SK-N-SH treated with all-trans-retinoic acid at 6 μM for 48 hours (cell line): ENCODE measurements around the gene SFXN2.

ENCODE experiments used
- ATAC-seq: fragments of 200-7000 bp; cut with Tn5 transposase; 3 replicates; pipeline ENCODE4 v1.9.1; 2020; ENCODE audit warnings: mild to moderate bottlenecking, moderate library complexity
- ARNTL ChIP-seq: fragments of 450-650 bp; formaldehyde crosslinking; IDR thresholded peaks from 2 replicates; pipeline ENCODE4 v1.5.0; 2020; ENCODE audit warnings: low read depth, mild to moderate bottlenecking, moderate library complexity, borderline replicate concordance
- BACH2 ChIP-seq: fragments of 250-450 bp; sonication (Bioruptor Pico); IDR thresholded peaks from 2 replicates; pipeline ENCODE4 v1.9.0; 2021; ENCODE audit warnings: mild to moderate bottlenecking, borderline replicate concordance
- CSDC2 ChIP-seq: fragments of 250-450 bp; sonication (Bioruptor Pico); IDR thresholded peaks from 2 replicates; pipeline ENCODE4 v1.5.0; 2020; ENCODE audit warnings: mild to moderate bottlenecking, moderate library complexity
- CSRNP3 ChIP-seq: fragments of 250-450 bp; sonication (Bioruptor Pico); IDR thresholded peaks from 2 replicates; pipeline ENCODE4 v1.5.1; 2021; ENCODE audit warnings: mild to moderate bottlenecking, moderate library complexity
- ESRRG ChIP-seq: fragments of 250-450 bp; sonication (Bioruptor Pico); IDR thresholded peaks from 2 replicates; pipeline ENCODE4 v1.6.1; 2021; ENCODE audit warnings: mild to moderate bottlenecking
- GLIS3 ChIP-seq: fragments of 250-450 bp; sonication (Bioruptor Pico); IDR thresholded peaks from 2 replicates; pipeline ENCODE4 v1.5.0; 2020; ENCODE audit warnings: mild to moderate bottlenecking, moderate library complexity
- ISL1 ChIP-seq: fragments of 250-450 bp; sonication (Bioruptor Pico); IDR thresholded peaks from 2 replicates; pipeline ENCODE4 v2.1.2; 2022; ENCODE audit warnings: mild to moderate bottlenecking, moderate library complexity
- OSR1 ChIP-seq: fragments of 250-450 bp; sonication (Bioruptor Pico); IDR thresholded peaks from 2 replicates; pipeline ENCODE4 v1.8.0; 2022; ENCODE audit warnings: moderate library complexity, mild to moderate bottlenecking, inconsistent platforms
- PATZ1 ChIP-seq: fragments of 250-450 bp; sonication (Bioruptor Pico); IDR thresholded peaks from 2 replicates; pipeline ENCODE4 v1.8.0; 2020; ENCODE audit warnings: mild to moderate bottlenecking, moderate library complexity, borderline replicate concordance
- PPARA ChIP-seq: fragments of 250-450 bp; sonication (Bioruptor Pico); IDR thresholded peaks from 2 replicates; pipeline ENCODE4 v1.5.0; 2020; ENCODE audit warnings: mild to moderate bottlenecking, borderline replicate concordance
- RARB ChIP-seq: fragments of 250-450 bp; sonication (Bioruptor Pico); IDR thresholded peaks from 2 replicates; pipeline ENCODE4 v1.8.0; 2021; ENCODE audit warnings: mild to moderate bottlenecking, moderate library complexity
- SNAI2 ChIP-seq: fragments of 250-450 bp; sonication (Bioruptor Pico); IDR thresholded peaks from 2 replicates; pipeline ENCODE4 v1.5.0; 2020; ENCODE audit warnings: mild to moderate bottlenecking, moderate library complexity
- TCF4 ChIP-seq: fragments of 250-450 bp; sonication (Bioruptor Pico); IDR thresholded peaks from 2 replicates; pipeline ENCODE4 v1.8.0; 2021; ENCODE audit warnings: mild to moderate bottlenecking, moderate library complexity, borderline replicate concordance
- TOX ChIP-seq: fragments of 250-450 bp; sonication (Bioruptor Pico); IDR thresholded peaks from 2 replicates; pipeline ENCODE4 v1.8.0; 2021; ENCODE audit warnings: mild to moderate bottlenecking, moderate library complexity, borderline replicate concordance
- TSHZ2 ChIP-seq: fragments of 250-450 bp; sonication (Bioruptor Pico); IDR thresholded peaks from 2 replicates; pipeline ENCODE4 v1.5.0; 2020; ENCODE audit warnings: mild to moderate bottlenecking, moderate library complexity
- ZC3H10 ChIP-seq: fragments of 250-450 bp; sonication (Bioruptor Pico); IDR thresholded peaks from 2 replicates; pipeline ENCODE4 v1.5.1; 2021; ENCODE audit warnings: mild to moderate bottlenecking, moderate library complexity
- ZFP3 ChIP-seq: fragments of 250-450 bp; sonication (Bioruptor Pico); IDR thresholded peaks from 2 replicates; pipeline ENCODE4 v1.5.0; 2020; ENCODE audit warnings: mild to moderate bottlenecking, moderate library complexity
- ZFP30 ChIP-seq: fragments of 450-650 bp; formaldehyde crosslinking; IDR thresholded peaks from 2 replicates; pipeline ENCODE4 v1.5.0; 2022; ENCODE audit warnings: mild to moderate bottlenecking, moderate library complexity
- ZNF565 ChIP-seq: fragments of 450-650 bp; formaldehyde crosslinking; conservative IDR thresholded peaks from 2 replicates; pipeline ENCODE4 v1.5.0; 2020; ENCODE audit warnings: low read depth, mild to moderate bottlenecking, moderate library complexity
- ZNF70 ChIP-seq: fragments of 450-650 bp; formaldehyde crosslinking; IDR thresholded peaks from 2 replicates; pipeline ENCODE4 v1.5.0; 2020; ENCODE audit warnings: mild to moderate bottlenecking, moderate library complexity
- ZNF8 ChIP-seq: fragments of 450-650 bp; formaldehyde crosslinking; IDR thresholded peaks from 2 replicates; pipeline ENCODE4 v1.5.0; 2020; ENCODE audit warnings: mild to moderate bottlenecking, moderate library complexity
- TF ChIP-seq, protein P1 (sequence below): fragments of 250-450 bp; sonication (Bioruptor Pico); IDR thresholded peaks from 2 replicates; pipeline ENCODE4 v1.8.0; 2021; ENCODE audit warnings: low read depth, mild to moderate bottlenecking, moderate library complexity, borderline replicate concordance

SFXN2 gene

GRCh38 chr10:102783568-102783967, 69.1 kb downstream of the SFXN2 start:
- no peak for ATAC-seq
- TF ChIP-seq TSHZ2 (CRISPR knock-in tag) (no peak), ISL1 (CRISPR knock-in tag) (no peak), PATZ1 (CRISPR knock-in tag) (no peak), PPARA (CRISPR knock-in tag) (no peak), ESRRG (CRISPR knock-in tag) (no peak), BACH2 (CRISPR knock-in tag) (no peak), ZNF70 (CRISPR knock-in tag) (no peak), ZNF565 (CRISPR knock-in tag) (no peak), ZNF8 (CRISPR knock-in tag) (no peak), TOX (no peak), CSRNP3 (no peak), RARB (CRISPR knock-in tag) (no peak), ARNTL (CRISPR knock-in tag) (no peak)
- TF ChIP-seq, protein P1, sequence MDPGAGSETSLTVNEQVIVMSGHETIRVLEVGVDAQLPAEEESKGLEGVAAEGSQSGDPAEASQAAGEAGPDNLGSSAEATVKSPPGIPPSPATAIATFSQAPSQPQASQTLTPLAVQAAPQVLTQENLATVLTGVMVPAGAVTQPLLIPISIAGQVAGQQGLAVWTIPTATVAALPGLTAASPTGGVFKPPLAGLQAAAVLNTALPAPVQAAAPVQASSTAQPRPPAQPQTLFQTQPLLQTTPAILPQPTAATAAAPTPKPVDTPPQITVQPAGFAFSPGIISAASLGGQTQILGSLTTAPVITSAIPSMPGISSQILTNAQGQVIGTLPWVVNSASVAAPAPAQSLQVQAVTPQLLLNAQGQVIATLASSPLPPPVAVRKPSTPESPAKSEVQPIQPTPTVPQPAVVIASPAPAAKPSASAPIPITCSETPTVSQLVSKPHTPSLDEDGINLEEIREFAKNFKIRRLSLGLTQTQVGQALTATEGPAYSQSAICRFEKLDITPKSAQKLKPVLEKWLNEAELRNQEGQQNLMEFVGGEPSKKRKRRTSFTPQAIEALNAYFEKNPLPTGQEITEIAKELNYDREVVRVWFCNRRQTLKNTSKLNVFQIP (CRISPR knock-in tag): no peak

- no peak for ATAC-seq
- TF ChIP-seq OSR1 (no peak), TOX (no peak), GLIS3 (no peak), PATZ1 (CRISPR knock-in tag) (no peak), RARB (CRISPR knock-in tag) (no peak), ZFP30 (CRISPR knock-in tag) (no peak), ZFP3 (no peak), ZC3H10 (CRISPR knock-in tag) (no peak), ZNF70 (CRISPR knock-in tag) (no peak), CSRNP3 (no peak), TCF4 (CRISPR knock-in tag) (no peak), SNAI2 (CRISPR knock-in tag) (no peak), ESRRG (CRISPR knock-in tag) (no peak), TSHZ2 (CRISPR knock-in tag) (no peak), CSDC2 (CRISPR knock-in tag) (no peak)
- TF ChIP-seq, protein P1 (CRISPR knock-in tag): no peak
Observed at GRCh38 chr10:102785818-102786217, 71.4 kb downstream of the SFXN2 start.
